Epithelial cell of esophagus (primary cell): Measurements from ENCODE around the gene LRRN2.

Experiments
- DNase-seq: peaks from one replicate; pipeline ENCODE4 v3.0.0; 2010; ENCODE audit warnings: low read depth
- H3K4me3 ChIP-seq: 2 replicates; pipeline ENCODE4 v1.5.1; 2011; ENCODE audit warnings: mild to moderate bottlenecking, low read length, control low read depth
- CTCF ChIP-seq: IDR thresholded peaks from 2 replicates; pipeline ENCODE4 v1.5.1; 2011; ENCODE audit warnings: low read depth, mild to moderate bottlenecking, low read length, control low read depth, inconsistent platforms; ENCODE audit not compliant: insufficient read depth; ENCODE audit errors: missing control alignments

LRRN2 gene

DNA sequence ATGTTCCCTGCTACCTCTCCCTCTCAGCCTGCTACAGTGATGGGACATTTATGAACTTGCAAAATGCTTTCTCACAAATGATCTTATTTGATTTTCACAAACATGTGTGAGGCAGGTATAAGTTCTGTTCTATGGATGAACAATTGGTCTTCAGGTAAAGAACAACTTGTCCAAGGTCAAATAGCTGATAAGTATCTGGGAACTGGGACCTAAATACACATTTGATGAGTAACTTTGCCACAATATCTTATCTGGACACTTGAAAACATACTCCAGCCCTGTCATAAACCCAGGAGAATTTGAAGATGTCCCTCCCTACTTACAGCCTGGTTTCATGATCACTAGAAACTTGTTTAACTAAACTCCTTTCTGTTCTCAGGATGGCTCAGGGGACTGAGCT is 23.0 kb downstream of the LRRN2 start:
- TF ChIP-seq CTCF = no peak
- no peak for DNase-seq
- no peak overlapping the region for H3K4me3 ChIP-seq

DNA sequence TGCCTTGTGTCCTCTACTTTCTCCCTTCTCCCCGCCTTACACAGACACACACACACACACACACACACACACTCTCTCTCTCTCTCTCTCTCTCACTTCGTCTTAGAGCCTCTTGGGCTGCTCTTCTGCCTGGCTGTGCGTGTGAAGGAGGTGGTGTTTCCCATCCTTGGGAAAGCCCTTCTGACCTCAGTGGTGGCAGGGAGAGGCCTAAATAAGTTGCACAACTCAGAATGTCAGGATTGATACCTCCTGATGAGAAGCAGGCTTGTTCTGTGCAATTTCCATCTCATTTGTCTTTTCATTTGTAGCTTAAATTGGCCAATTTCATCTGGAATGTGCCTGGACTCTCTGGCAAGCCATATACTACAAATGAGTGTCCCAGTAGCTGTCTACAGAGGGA is 25.0 kb downstream of the LRRN2 start:
- DNase-seq = no peak
- no peak for TF ChIP-seq CTCF
- H3K4me3 ChIP-seq = no peak overlapping the region

- H3K4me3 ChIP-seq = no peak overlapping the region
- no peak for TF ChIP-seq CTCF
- DNase-seq = no peak
Measured at GRCh38 chr1:204659056-204659455, 26.5 kb downstream of the LRRN2 start.

DNA sequence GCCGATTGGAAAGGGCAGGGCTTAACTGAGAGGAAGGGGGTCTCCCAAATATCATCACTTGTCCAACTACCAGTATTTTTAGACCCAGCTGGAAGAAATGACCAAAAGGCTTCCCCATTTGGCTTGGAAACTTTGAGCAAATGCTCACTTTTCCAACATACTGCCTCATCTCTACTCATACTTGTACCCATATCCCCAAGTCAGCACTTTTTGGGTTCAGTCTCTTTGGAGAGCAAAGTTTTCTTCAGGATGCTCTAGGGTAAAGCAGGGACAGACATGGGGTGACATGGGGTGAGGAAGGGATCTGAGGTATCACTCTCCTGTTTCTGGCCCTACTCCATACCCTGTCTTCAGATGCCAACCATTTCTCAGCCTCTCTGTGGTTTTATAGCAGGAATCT is 27.2 kb downstream of the LRRN2 start:
- no peak for DNase-seq
- no peak overlapping the region for H3K4me3 ChIP-seq
- no peak for TF ChIP-seq CTCF

DNA sequence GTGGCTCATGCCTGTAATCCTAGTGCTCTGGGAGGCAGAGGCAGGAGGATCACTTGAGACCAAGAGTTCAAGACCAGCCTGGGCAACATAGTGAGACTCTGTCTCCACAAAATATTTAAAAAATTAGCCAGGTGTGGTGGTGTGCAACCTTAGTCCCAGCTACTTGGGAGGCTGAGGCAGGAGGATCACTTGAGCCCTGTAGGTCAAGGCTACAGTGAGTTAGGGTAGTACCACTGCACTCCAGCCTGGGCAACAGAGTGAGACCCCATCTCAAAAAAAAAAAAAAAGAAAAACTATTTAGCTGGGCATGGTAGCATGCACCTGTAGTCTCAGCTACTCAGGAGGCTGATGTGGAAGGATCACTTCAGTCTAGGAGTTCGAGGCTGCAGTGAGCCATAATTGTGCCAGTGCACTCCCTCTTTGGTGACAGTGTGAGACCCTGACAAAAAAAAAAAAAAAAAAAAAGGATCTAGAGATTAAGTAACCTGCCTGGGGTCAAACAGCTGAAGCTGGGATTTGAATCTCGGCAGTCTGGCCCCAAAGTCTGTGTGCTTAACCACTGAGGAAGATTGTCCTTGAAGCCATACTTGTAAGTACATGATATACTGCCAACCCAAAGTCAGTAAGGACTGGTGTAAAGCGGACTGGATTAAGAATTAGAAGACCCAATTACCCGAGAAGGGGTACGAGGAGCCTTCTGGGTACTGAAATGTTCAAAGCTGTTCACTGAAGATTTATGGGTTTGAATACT is 31.8 kb downstream of the LRRN2 start:
- TF ChIP-seq CTCF = no peak
- no peak for DNase-seq
- H3K4me3 ChIP-seq = no peak overlapping the region

DNA sequence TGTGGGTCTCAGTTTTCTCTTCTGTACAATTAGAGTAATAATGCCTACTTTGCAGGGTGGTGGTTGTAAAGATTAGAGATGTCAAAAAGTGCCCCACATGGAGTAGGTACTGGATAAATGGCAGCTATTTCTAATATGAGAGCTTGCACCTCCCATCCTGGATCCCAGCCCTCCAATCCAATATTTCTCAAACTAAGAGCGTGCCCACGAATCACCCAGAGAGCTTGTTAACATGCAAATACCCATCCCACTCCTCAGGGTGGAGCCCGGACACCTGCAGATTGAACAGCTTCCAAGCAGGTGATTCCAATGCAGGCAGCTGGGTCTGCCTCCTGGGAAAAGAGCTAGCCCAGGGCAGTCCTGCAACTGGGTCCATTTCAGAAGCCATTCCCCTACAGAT is 33.0 kb downstream of the LRRN2 start:
- DNase-seq = no peak
- H3K4me3 ChIP-seq = no peak overlapping the region
- no peak for TF ChIP-seq CTCF

DNA sequence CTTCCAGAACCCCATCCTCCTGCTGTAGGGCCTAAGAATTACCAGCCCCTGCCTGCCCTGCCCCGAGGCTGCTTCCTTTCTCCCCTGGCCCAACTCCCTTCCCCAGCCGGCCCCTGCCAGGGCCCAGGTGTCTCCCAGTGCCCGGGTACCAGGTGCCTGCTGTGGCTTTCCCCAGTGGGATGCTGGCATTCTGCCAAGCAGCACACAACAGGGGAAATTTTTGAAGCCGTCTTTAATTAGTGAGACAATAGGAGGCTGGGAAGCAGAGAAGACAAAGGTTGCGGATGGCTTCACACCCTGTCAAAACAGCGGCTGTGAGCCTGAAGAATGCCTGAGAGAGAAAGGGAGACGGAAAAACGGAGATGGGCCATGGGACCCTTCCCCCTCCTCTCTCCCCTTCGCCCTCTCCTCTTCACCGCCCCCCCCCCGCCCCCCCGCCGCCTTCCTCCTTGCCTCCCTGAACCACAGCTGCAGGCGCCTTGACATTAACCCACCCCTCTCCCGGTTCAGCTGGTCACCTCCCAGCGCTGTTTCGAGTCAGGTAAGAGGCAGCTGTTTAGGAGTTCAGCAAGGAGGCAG is 33.6 kb downstream of the LRRN2 start:
- H3K4me3 ChIP-seq = no peak overlapping the region
- no peak for DNase-seq
- TF ChIP-seq CTCF = no peak
